IPS DF 19.7 (cell line): Measurements from ENCODE around the gene HOXA11.

Experiments
- DNase-seq: peaks from one replicate; pipeline ENCODE4 v3.0.0-alpha.2; 2013; ENCODE audit warnings: low read depth, low spot score

Gene HOXA11

DNA sequence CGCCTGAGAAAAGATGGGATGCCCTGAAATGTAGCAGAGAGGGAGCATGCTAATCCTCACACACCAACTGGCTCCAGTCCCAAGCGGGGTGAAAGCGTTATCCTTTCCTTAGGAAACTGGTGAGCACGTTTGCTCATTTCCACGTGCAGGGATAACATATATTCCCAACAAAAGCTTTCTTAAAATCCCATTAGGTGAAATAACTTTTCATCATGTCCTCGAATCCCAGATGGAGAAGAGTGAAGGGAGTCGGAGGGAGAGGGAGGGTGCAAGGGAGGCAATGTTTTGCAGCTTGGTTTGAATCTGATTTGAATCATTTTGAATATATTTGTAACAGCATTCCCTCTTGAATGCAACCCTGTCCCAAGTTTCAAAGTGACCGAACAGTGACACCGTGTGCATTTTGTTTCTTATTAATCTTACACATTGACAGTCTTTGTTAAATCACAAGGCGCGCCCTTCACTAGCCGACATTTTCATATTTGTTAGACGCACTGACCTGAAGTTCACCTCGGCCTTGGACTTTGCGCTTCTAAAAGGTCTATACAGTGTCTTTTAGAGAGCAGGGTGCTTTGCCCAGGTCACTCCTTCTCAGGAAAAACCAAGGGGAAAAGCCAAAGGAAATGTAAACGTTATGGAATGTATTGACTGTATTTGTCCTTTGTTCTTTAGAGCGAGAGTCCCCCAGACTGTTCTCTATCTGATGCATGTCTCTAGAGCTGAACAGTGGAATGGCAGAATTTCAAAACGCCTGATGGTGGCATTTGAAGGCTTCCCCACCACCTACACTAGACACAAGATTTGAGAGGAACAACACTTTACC, 51.4 kb downstream of the HOXA11 start:
- no peak for DNase-seq

DNA sequence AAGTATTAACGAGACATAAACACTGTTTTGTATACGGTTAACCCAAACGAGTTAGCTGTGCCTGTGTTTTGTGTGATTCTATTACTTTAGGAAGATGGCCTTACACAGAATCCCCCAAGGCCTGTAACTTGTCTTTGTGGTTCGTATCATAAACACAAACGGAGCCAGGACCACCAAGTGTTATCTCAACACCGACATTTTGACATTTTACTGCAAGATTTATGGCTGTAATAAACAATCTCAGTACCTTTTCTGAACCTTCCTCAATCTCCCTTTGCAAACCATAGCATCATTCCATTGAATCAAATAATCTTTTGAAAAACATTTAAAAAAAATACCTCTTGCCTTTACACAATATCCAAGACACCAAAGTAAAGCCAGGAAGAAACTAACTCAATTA, 52.1 kb downstream of the HOXA11 start:
- no peak for DNase-seq

DNA sequence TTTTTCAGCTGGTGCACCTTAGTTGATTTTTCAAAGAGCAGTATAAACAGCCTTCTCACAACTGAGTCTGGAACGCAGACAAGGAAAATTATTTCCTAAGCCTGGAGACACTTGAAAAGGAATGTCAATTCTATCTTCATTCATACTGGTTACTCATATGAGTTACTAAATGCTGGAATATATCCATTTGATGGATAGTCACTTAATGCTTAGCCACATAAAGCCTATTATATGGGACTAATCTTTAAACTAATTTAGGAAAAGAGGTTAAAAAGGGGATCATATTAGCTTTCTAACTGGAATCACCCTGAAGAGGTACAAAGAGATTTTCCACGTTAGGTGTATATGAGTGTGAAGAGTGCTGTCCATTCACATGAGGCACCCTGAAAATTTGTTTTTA, 52.8 kb downstream of the HOXA11 start:
- no peak for DNase-seq

DNA sequence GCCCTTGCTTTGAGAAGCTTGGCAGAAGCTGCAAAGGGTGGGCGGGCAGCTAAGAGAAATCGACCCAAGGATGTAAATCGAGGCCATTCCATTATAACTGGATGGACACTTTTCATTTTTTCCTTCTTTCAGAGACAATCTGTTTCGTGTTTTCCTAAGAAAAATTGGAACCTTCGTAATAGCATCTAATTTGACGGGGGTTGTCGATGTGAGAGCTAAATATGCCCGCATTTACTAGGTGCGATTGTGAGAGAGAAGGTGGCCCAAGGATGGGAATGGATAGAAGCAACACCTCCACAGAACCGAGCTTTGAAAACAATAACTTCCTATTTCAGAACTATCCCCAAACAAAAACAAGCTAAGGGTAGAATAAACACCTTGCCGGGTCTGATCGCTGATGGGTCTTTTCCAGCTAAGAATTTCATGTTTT, 53.6 kb downstream of the HOXA11 start:
- no peak for DNase-seq
